MM.1S (cell line): ENCODE results near the gene AGXT.

Experiments
- DNase-seq: peaks from one replicate; pipeline ENCODE4 v3.0.0-alpha.2; 2015
- H2AFZ ChIP-seq: fragments of 300-600 bp; sonication (generic); 2 replicates; pipeline ENCODE4 v1.6.0; 2016; ENCODE audit warnings: antibody characterized with exemption, low read length
- H3F3A ChIP-seq: fragments of 300-600 bp; sonication (generic); 2 replicates; pipeline ENCODE4 v1.6.1; 2016; ENCODE audit warnings: mild to moderate bottlenecking, antibody characterized with exemption, low read length, moderate library complexity, mixed read lengths; ENCODE audit not compliant: insufficient read depth
- H3K27ac ChIP-seq: fragments of 300-600 bp; sonication (generic); 2 replicates; pipeline ENCODE4 v1.5.1; 2016; ENCODE audit warnings: mild to moderate bottlenecking, low read length
- H3K27me3 ChIP-seq: fragments of 300-600 bp; sonication (generic); replicated peaks from 2 replicates; pipeline ENCODE4 v1.6.0; 2016; ENCODE audit warnings: low read length; ENCODE audit not compliant: insufficient read depth
- H3K36me3 ChIP-seq: fragments of 300-600 bp; sonication (generic); replicated peaks from 2 replicates; pipeline ENCODE4 v1.6.1; 2016; ENCODE audit warnings: mild to moderate bottlenecking, low read length, mixed read lengths; ENCODE audit not compliant: insufficient read depth
- H3K4me1 ChIP-seq: fragments of 300-600 bp; sonication (generic); 2 replicates; pipeline ENCODE4 v1.6.1; 2016; ENCODE audit warnings: low read length, mixed read lengths
- H3K4me2 ChIP-seq: fragments of 300-600 bp; sonication (generic); 2 replicates; pipeline ENCODE4 v1.6.0; 2016; ENCODE audit warnings: low read depth, low read length
- H3K4me3 ChIP-seq: fragments of 300-600 bp; sonication (generic); 2 replicates; pipeline ENCODE4 v1.5.1; 2016; ENCODE audit warnings: low read length, mixed read lengths
- H3K79me2 ChIP-seq: fragments of 300-600 bp; sonication (generic); 2 replicates; pipeline ENCODE4 v1.6.1; 2016; ENCODE audit warnings: mixed run types, low read length, mixed read lengths
- H3K9ac ChIP-seq: fragments of 300-600 bp; sonication (generic); 2 replicates; pipeline ENCODE4 v1.6.1; 2016; ENCODE audit warnings: low read length, mixed read lengths
- H3K9me2 ChIP-seq: fragments of 300-600 bp; sonication (generic); replicated peaks from 2 replicates; pipeline ENCODE4 v1.6.1; 2016; ENCODE audit warnings: mild to moderate bottlenecking, low read length, mixed read lengths; ENCODE audit not compliant: insufficient read depth
- H3K9me3 ChIP-seq: fragments of 300-600 bp; sonication (generic); replicated peaks from 2 replicates; pipeline ENCODE4 v1.6.1; 2016; ENCODE audit warnings: mild to moderate bottlenecking, low read length, mixed read lengths; ENCODE audit not compliant: insufficient read depth
- H4K20me1 ChIP-seq: fragments of 300-600 bp; sonication (generic); 2 replicates; pipeline ENCODE4 v1.6.1; 2016; ENCODE audit warnings: mild to moderate bottlenecking, low read length, moderate library complexity, mixed read lengths; ENCODE audit not compliant: insufficient read depth
- EZH2 ChIP-seq: fragments of 300-600 bp; sonication (generic); optimal IDR thresholded peaks from 2 replicates; pipeline ENCODE3; 2017; ENCODE audit warnings: low read depth, mild to moderate bottlenecking, antibody characterized with exemption, low read length, mixed read lengths
- EZH2phosphoT487 ChIP-seq: fragments of 300-600 bp; sonication (generic); IDR thresholded peaks from 2 replicates; pipeline ENCODE4 v1.6.1; 2018; ENCODE audit warnings: antibody characterized with exemption, low read length
- TF ChIP-seq, protein P1 (sequence below): fragments of 300-600 bp; sonication (generic); IDR thresholded peaks from 2 replicates; pipeline ENCODE4 v1.5.1; 2016; ENCODE audit warnings: antibody characterized with exemption, low read length, mixed read lengths

The AGXT gene

DNA sequence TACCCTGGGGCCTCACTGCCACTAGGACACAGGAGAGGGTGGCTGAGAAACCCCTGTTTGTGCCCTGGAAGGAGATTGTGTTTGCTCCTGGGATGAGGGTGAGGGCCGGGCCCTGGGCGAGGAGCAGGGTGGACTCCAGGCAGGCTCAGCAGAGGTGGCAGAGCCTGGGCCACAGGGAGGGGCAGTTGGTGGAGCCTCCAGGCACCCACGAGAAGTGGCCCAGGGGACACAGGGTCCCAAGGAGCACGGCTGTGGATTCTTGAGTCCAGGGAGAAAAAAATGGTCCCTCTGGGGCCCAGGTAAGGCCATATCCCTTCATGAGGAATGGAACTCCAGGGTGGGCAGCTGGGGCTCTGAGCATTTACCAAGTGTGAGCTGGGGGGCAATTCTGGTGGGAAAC lies 19.0 kb downstream of the AGXT start:
- Histone ChIP-seq H3K4me1 (no peaks in the 10 kb centered on the region), H3K4me2 (no peak overlapping the region), H3K27me3 (peaks cover 16% of the 10 kb centered on the region), H3K9me3 (no peaks in the 10 kb centered on the region), H3K36me3 (no peaks in the 10 kb centered on the region), H3K4me3 (no peak overlapping the region), H4K20me1 (no peaks in the 10 kb centered on the region), H3K27ac (no peak overlapping the region), H2AFZ (no peak overlapping the region), H3K79me2 (no peaks in the 10 kb centered on the region), H3K9me2 (no peaks in the 10 kb centered on the region), H3F3A (no peaks in the 10 kb centered on the region), H3K9ac (no peak overlapping the region)
- no peak for TF ChIP-seq EZH2
- TF ChIP-seq, protein P1, sequence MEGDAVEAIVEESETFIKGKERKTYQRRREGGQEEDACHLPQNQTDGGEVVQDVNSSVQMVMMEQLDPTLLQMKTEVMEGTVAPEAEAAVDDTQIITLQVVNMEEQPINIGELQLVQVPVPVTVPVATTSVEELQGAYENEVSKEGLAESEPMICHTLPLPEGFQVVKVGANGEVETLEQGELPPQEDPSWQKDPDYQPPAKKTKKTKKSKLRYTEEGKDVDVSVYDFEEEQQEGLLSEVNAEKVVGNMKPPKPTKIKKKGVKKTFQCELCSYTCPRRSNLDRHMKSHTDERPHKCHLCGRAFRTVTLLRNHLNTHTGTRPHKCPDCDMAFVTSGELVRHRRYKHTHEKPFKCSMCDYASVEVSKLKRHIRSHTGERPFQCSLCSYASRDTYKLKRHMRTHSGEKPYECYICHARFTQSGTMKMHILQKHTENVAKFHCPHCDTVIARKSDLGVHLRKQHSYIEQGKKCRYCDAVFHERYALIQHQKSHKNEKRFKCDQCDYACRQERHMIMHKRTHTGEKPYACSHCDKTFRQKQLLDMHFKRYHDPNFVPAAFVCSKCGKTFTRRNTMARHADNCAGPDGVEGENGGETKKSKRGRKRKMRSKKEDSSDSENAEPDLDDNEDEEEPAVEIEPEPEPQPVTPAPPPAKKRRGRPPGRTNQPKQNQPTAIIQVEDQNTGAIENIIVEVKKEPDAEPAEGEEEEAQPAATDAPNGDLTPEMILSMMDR: no peak
- no peak for TF ChIP-seq EZH2phosphoT487
- DNase-seq: no peak

DNA sequence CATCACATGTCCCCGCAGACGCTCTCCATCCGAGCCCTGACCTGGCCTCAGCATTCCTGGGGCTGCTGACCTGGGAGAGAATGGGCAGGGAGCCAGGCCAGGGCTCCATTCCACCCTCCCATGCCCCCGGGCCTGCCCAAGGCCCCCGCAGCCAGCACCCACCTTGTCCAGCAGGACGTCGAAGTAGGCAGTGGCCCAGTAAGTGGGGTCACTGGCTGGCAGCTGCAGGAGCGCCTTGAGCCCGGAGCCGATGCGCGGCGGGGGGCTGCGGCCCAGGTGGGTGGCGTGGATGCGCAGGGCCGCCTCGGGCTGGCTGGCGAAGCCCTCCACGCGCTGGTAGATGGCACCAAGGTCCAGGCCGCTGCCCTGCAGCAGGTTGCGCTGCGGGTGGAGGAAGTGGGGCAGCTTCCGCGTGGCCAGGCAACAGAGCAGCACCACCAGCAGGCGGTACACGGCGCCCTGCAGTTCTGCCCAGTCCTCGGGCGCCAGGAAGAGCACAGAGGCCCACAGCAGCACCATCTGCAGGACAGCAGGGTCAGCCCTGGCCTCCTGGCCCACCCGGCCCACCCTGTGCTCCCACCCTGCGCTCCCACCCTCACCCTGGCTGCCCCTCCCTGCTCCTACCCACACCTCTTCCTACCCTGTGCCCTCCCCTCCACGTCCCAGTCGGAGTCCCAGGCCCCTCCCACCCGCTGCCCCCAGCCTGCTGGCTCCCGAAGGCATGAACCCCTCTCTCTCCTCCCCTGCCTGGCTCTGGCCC lies 19.7 kb downstream of the AGXT start:
- Histone ChIP-seq H4K20me1 (no peaks in the 10 kb centered on the region), H3K4me1 (no peaks in the 10 kb centered on the region), H3K27me3 (peaks cover 9% of the 10 kb centered on the region), H3K4me2 (no peak overlapping the region), H3F3A (no peaks in the 10 kb centered on the region), H3K4me3 (no peak overlapping the region), H3K9me2 (no peaks in the 10 kb centered on the region), H3K79me2 (no peaks in the 10 kb centered on the region), H3K27ac (no peak overlapping the region), H2AFZ (no peak overlapping the region), H3K9ac (no peak overlapping the region), H3K36me3 (no peaks in the 10 kb centered on the region), H3K9me3 (no peaks in the 10 kb centered on the region)
- DNase-seq: no peak
- TF ChIP-seq, protein P1: no peak

- H3K9me3 ChIP-seq: no peaks in the 10 kb centered on the region
- H3K27ac ChIP-seq: no peak overlapping the region
- no peaks in the 10 kb centered on the region for H3K4me1 ChIP-seq
- no peak overlapping the region for H3K9ac ChIP-seq
- H3K4me2 ChIP-seq: no peak overlapping the region
- no peak overlapping the region for H2AFZ ChIP-seq
- DNase-seq: no peak
- peaks cover 7% of the 10 kb centered on the region for H3K27me3 ChIP-seq
- H3F3A ChIP-seq: no peaks in the 10 kb centered on the region
- H3K79me2 ChIP-seq: no peaks in the 10 kb centered on the region
- no peaks in the 10 kb centered on the region for H3K9me2 ChIP-seq
- TF ChIP-seq EZH2phosphoT487: no peak
- TF ChIP-seq, protein P1: no peak
- no peak for TF ChIP-seq EZH2
- H3K4me3 ChIP-seq: no peak overlapping the region
- H3K36me3 ChIP-seq: no peaks in the 10 kb centered on the region
- no peaks in the 10 kb centered on the region for H4K20me1 ChIP-seq
Observed at GRCh38 chr2:240888890-240889573, 20.4 kb downstream of the AGXT start.
